Progenitor cell of endocrine pancreas (in vitro differentiated cells): ENCODE measurements around the gene ATXN2. TPM values are rescaled to one million over a fixed set of nuclear protein-coding genes. Genes with fewer than 3 reads are reported as not detected.

Experiments
- DNase-seq: peaks from one replicate; pipeline ENCODE4 v3.0.0; 2021; ENCODE audit warnings: low spot score; ENCODE audit not compliant: unreplicated experiment
- H3K27ac Mint-ChIP-seq: 2 replicates; pipeline ENCODE4 v1.8.0; 2021; ENCODE audit warnings: mild to moderate bottlenecking, moderate library complexity, mixed read lengths
- H3K27me3 Mint-ChIP-seq: 2 replicates; pipeline ENCODE4 v1.8.0; 2021; ENCODE audit warnings: mixed read lengths
- H3K36me3 Mint-ChIP-seq: 2 replicates; pipeline ENCODE4 v1.8.0; 2022; ENCODE audit warnings: mixed read lengths; ENCODE audit not compliant: insufficient read depth
- H3K4me1 Mint-ChIP-seq: 2 replicates; pipeline ENCODE4 v1.8.0; 2021; ENCODE audit warnings: low read depth, mixed read lengths
- H3K4me3 Mint-ChIP-seq: 2 replicates; pipeline ENCODE4 v1.8.0; 2021; ENCODE audit warnings: low read depth, mild to moderate bottlenecking, moderate library complexity, mixed read lengths
- H3K9me3 Mint-ChIP-seq: 2 replicates; pipeline ENCODE4 v1.8.0; 2021; ENCODE audit warnings: low read depth, mixed read lengths
- long read RNA-seq: library from polyadenylated mRNA; unstranded; transcript quantifications from one replicate; pipeline ENCODE4 v2.0.0, GENCODE V29; 2020
- total RNA-seq: library from RNA; stranded (reverse); gene quantifications from 2 replicates; pipeline ENCODE4 v1.2.1, GENCODE V29; 2021
- TF ChIP-seq, protein P1 (sequence below): fragments of 200-600 bp; sonication (generic); IDR thresholded peaks from one replicate; pipeline ENCODE4 v1.5.0; 2021; ENCODE audit warnings: antibody characterized with exemption, mild to moderate bottlenecking; ENCODE audit not compliant: unreplicated experiment

ATXN2 gene, protein sequence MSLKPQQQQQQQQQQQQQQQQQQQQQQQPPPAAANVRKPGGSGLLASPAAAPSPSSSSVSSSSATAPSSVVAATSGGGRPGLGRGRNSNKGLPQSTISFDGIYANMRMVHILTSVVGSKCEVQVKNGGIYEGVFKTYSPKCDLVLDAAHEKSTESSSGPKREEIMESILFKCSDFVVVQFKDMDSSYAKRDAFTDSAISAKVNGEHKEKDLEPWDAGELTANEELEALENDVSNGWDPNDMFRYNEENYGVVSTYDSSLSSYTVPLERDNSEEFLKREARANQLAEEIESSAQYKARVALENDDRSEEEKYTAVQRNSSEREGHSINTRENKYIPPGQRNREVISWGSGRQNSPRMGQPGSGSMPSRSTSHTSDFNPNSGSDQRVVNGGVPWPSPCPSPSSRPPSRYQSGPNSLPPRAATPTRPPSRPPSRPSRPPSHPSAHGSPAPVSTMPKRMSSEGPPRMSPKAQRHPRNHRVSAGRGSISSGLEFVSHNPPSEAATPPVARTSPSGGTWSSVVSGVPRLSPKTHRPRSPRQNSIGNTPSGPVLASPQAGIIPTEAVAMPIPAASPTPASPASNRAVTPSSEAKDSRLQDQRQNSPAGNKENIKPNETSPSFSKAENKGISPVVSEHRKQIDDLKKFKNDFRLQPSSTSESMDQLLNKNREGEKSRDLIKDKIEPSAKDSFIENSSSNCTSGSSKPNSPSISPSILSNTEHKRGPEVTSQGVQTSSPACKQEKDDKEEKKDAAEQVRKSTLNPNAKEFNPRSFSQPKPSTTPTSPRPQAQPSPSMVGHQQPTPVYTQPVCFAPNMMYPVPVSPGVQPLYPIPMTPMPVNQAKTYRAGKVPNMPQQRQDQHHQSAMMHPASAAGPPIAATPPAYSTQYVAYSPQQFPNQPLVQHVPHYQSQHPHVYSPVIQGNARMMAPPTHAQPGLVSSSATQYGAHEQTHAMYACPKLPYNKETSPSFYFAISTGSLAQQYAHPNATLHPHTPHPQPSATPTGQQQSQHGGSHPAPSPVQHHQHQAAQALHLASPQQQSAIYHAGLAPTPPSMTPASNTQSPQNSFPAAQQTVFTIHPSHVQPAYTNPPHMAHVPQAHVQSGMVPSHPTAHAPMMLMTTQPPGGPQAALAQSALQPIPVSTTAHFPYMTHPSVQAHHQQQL
- 81.7 and 86.6 TPM in 2 replicates for total RNA-seq
- long read RNA-seq, partial matches to known transcripts, result 2 of 13 reads
- long read RNA-seq, other reads (novel, unspliced or antisense), result 11 of 13 reads

DNA sequence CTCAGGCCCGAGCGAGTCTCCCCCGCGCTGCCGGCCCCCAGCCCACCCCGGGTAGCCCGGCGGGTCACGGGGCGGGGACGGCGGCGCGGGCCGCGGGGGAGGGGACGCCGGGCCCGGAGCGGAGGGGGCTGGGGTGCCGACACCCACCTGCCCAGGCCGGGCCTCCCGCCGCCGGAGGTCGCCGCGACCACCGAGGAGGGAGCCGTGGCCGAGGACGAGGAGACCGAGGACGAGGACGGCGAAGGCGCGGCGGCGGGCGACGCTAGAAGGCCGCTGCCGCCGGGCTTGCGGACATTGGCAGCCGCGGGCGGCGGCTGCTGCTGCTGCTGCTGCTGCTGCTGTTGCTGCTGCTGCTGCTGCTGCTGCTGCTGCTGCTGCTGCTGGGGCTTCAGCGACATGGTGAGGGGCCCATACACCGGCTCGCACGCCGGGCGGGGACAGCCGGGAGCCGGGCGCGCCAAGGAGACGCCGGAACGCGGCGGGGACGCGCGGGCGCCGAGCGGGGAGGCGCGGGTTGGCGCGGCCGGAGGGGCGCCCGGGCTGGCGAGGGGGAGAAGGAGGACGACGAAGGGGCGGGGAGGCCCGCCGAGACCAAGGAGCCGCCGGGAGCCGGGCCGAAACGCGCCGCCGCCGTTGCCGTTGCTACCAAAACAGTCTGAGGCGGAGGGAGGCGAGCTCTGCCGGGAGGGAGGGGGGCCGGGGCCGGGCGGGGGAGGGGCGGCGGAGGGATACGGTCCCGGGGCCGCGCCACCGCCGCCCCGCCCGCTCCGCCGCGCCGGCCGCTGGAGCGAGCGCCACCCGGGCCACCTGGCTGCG is at the start of gene ATXN2:
TSS of gene ATXN2 (minus strand) at position 679 of the 816 bp plus-strand sequence. CDS start at position 398, 281 bp downstream.
- Mint-ChIP-seq H3K27ac (peak within 1 kb of the TSS; percentile 94), H3K36me3 (no peaks in the 10 kb centered on the region), H3K27me3 (no peaks in the 10 kb centered on the region), H3K9me3 (no peaks in the 10 kb centered on the region), H3K4me3 (peak within 1 kb of the TSS; percentile 93), H3K4me1 (peaks cover 30% of the 10 kb centered on the region)
- TF ChIP-seq, protein P1, sequence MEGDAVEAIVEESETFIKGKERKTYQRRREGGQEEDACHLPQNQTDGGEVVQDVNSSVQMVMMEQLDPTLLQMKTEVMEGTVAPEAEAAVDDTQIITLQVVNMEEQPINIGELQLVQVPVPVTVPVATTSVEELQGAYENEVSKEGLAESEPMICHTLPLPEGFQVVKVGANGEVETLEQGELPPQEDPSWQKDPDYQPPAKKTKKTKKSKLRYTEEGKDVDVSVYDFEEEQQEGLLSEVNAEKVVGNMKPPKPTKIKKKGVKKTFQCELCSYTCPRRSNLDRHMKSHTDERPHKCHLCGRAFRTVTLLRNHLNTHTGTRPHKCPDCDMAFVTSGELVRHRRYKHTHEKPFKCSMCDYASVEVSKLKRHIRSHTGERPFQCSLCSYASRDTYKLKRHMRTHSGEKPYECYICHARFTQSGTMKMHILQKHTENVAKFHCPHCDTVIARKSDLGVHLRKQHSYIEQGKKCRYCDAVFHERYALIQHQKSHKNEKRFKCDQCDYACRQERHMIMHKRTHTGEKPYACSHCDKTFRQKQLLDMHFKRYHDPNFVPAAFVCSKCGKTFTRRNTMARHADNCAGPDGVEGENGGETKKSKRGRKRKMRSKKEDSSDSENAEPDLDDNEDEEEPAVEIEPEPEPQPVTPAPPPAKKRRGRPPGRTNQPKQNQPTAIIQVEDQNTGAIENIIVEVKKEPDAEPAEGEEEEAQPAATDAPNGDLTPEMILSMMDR, result no peak
- peak; percentile 41 for DNase-seq

DNA sequence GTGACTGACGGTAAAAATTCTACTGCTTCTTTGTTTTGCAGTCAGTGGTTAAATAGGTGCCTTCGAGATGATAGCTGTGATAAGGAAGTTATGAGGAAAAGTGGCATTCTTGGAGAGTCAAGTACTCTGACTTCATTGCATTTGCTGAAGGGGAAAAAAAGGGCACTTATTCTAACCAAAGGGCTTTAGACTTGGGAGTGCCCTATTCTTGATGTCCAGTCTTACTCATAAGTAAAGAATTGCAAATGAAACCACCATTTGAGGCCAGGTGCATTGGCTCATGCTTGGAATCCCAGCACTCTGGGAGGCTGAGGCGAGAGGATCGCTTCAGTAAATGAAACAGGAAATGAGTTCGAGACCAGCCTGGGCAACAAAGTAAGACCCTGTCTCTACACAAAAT is 46.3 kb upstream of the ATXN2 start:
- Mint-ChIP-seq H3K27ac (no peak overlapping the region), H3K36me3 (peaks cover 22% of the 10 kb centered on the region), H3K27me3 (no peaks in the 10 kb centered on the region), H3K4me3 (no peak overlapping the region), H3K9me3 (no peaks in the 10 kb centered on the region), H3K4me1 (peaks cover 6% of the 10 kb centered on the region)
- TF ChIP-seq, protein P1, result no peak
- DNase-seq, result no peak

- H3K27me3 Mint-ChIP-seq, result no peaks in the 10 kb centered on the region
- peaks cover 7% of the 10 kb centered on the region for H3K4me1 Mint-ChIP-seq
- H3K27ac Mint-ChIP-seq, result peak overlapping the region; percentile 33
- no peaks in the 10 kb centered on the region for H3K9me3 Mint-ChIP-seq
- peaks cover 17% of the 10 kb centered on the region for H3K36me3 Mint-ChIP-seq
- DNase-seq, result no peak
- H3K4me3 Mint-ChIP-seq, result no peak overlapping the region
- TF ChIP-seq, protein P1, result no peak
Observed at GRCh38 chr12:111643427-111643826, 44.3 kb upstream of the ATXN2 start.

DNA sequence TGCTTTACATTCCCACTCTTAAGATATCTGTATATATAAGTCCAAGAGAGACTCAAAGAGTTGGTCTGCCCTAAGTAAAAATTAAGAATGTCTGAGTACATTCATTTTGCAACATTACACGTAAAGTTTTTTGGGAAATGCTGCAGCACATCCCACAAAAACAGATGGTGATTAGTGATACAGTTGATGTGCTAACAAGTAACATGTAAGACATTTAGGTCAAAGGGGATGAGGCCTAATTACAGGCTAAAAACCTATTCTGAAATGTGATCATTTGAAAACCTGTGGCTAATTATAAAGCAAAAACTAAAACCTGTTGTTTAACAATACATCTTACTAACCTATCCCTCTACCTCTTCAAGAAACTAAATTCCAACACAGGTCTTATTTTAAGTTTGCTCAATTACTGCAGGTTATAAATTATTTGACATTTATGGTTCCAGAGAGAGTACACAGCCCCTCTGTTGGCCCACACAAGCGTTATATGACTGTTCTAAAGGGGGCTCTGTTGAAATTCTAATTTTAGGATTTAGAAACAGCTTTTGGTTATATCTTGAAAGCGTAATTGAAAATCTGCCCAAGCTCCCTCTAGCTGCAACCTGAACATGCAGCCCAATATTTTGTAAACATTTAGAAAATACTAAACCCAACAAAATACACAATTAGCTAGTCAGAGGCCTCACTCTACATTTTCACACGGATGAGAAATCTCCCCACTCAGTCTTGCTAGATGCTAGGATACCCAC is 43.7 kb upstream of the ATXN2 start:
- TF ChIP-seq, protein P1, result no peak
- Mint-ChIP-seq H3K27ac (peak overlapping the region; percentile 33), H3K4me3 (no peak overlapping the region), H3K4me1 (peaks cover 7% of the 10 kb centered on the region), H3K9me3 (no peaks in the 10 kb centered on the region), H3K27me3 (no peaks in the 10 kb centered on the region), H3K36me3 (peaks cover 17% of the 10 kb centered on the region)
- DNase-seq, result no peak
